ENCODE results near the gene EHD3.

GRCh38 chr2:31202041-31202440, 31.9 kb upstream of the EHD3 start:
- TF ChIP-seq, protein P1, sequence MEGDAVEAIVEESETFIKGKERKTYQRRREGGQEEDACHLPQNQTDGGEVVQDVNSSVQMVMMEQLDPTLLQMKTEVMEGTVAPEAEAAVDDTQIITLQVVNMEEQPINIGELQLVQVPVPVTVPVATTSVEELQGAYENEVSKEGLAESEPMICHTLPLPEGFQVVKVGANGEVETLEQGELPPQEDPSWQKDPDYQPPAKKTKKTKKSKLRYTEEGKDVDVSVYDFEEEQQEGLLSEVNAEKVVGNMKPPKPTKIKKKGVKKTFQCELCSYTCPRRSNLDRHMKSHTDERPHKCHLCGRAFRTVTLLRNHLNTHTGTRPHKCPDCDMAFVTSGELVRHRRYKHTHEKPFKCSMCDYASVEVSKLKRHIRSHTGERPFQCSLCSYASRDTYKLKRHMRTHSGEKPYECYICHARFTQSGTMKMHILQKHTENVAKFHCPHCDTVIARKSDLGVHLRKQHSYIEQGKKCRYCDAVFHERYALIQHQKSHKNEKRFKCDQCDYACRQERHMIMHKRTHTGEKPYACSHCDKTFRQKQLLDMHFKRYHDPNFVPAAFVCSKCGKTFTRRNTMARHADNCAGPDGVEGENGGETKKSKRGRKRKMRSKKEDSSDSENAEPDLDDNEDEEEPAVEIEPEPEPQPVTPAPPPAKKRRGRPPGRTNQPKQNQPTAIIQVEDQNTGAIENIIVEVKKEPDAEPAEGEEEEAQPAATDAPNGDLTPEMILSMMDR (IDR thresholded peaks at IDR 0.05 in 8 of 11, conservative IDR thresholded peaks at IDR 0.05 in 3 of 11): no peak
- TF ChIP-seq POLR2AphosphoS5 (IDR thresholded peaks at IDR 0.05): no peak

All from spleen (tissue), 7 donors.